ENCODE measurements around the gene EFEMP1.

Gene EFEMP1

GRCh38 chr2:55860832-55861231 lies 62.8 kb downstream of the EFEMP1 start:
- no peak for TF ChIP-seq CTCF (IDR thresholded peaks at IDR 0.05; ENCODE audit: insufficient read depth, low read length, missing control alignments)

GRCh38 chr2:55859875-55860274 lies 63.7 kb downstream of the EFEMP1 start:
- DNase-seq (ENCODE audit: low read depth, low spot score), result no peak
- CTCF ChIA-PET, result interaction anchor here (1.1 to 1.3 kb wide), 2 partner anchors 12 to 88 kb away, joined by 3 to 4 read pairs; no protein-coding TSS in a partner anchor
- no peak overlapping the region for H3K4me3 ChIP-seq (ENCODE audit: low read depth, low read length)
- POLR2A ChIA-PET, result no interaction called here
- no peak for TF ChIP-seq CTCF (IDR thresholded peaks at IDR 0.05; ENCODE audit: insufficient read depth, low read length, missing control alignments)

More at GRCh38 chr2:55860832-55861231, 62.8 kb downstream of the EFEMP1 start:
- ChIA-PET CTCF (interaction anchor here (0.9 to 1.1 kb wide), 3 partner anchors 34 to 89 kb away, joined by 3 to 4 read pairs (median 3); no protein-coding TSS in a partner anchor), POLR2A (no interaction called here)
- no peak for DNase-seq (ENCODE audit: low read depth, low spot score)
- H3K4me3 ChIP-seq (ENCODE audit: low read depth, low read length), result no peak overlapping the region

DNA sequence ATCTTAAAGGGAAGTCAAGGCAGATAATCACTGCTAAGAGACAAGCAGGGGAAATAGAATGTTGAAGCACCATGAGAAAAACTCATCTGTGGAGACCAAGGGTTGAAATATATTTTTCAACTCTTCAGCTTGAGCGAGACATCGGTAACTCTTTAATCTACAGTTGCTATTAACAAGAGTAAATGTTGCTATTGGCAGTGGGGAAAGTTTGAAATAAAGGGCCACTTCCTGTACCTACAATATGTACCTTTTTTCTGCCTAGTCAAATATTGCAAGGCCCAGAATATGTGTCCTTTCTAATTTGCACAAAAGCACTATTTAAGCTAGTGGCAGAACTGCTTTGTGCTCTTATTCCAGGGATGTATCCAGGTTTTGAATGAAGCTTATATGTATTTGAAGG lies 65.8 kb downstream of the EFEMP1 start:
- DNase-seq (ENCODE audit: low read depth, low spot score), result no peak
- H3K4me3 ChIP-seq (ENCODE audit: low read depth, low read length), result no peak overlapping the region
- no peak for TF ChIP-seq CTCF (IDR thresholded peaks at IDR 0.05; ENCODE audit: insufficient read depth, low read length, missing control alignments)
- CTCF ChIA-PET, result interaction anchor here (0.9 to 1.8 kb wide), 3 partner anchors 9 to 140 kb away, joined by 4 read pairs; no protein-coding TSS in a partner anchor
- POLR2A ChIA-PET, result no interaction called here

DNA sequence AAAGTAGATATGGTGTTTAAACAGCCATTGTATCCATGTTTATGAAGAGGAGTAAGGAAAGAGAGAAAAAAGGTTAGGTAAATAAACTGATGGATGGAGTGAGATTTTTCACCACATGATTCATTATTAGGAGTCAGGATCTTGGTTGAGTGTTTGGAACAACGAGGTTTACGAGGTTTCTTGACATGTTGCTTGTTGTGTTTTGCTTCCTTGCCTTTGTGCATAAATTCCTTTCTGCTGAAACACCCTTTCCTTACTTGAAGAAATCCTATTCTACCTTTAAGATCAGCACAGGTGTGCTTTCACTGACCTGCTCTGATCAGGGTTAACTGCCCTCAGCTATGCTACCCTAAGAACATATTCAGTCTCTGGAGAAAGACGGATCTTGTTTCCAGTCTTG lies 66.6 kb downstream of the EFEMP1 start:
- CTCF ChIA-PET, result interaction anchor here (1.8 kb wide), 1 partner anchor 139 kb away, joined by 4 read pairs; no protein-coding TSS in a partner anchor
- no peak for DNase-seq (ENCODE audit: low read depth, low spot score)
- no peak for TF ChIP-seq CTCF (IDR thresholded peaks at IDR 0.05; ENCODE audit: insufficient read depth, low read length, missing control alignments)
- H3K4me3 ChIP-seq (ENCODE audit: low read depth, low read length), result no peak overlapping the region
- POLR2A ChIA-PET, result no interaction called here

GRCh38 chr2:55848096-55848495 lies 75.5 kb downstream of the EFEMP1 start:
- TF ChIP-seq CTCF (IDR thresholded peaks at IDR 0.05; ENCODE audit: insufficient read depth, low read length, missing control alignments), result no peak
- ChIA-PET POLR2A (interaction anchor here (0.7 kb wide), 1 partner anchor 865 kb away, joined by 4 read pairs; no protein-coding TSS in a partner anchor), CTCF (interaction anchor here (0.6 kb wide), 1 partner anchor 11 kb away, joined by 3 read pairs; no protein-coding TSS in a partner anchor)
- DNase-seq (ENCODE audit: low read depth, low spot score), result no peak
- H3K4me3 ChIP-seq (ENCODE audit: low read depth, low read length), result no peak overlapping the region

GRCh38 chr2:55846426-55846825 lies 77.2 kb downstream of the EFEMP1 start:
- ChIA-PET POLR2A (no interaction called here), CTCF (interaction anchor here (1.2 kb wide), 2 partner anchors 9 to 114 kb away, joined by 3 read pairs; no protein-coding TSS in a partner anchor)
- H3K4me3 ChIP-seq (ENCODE audit: low read depth, low read length), result no peak overlapping the region
- no peak for TF ChIP-seq CTCF (IDR thresholded peaks at IDR 0.05; ENCODE audit: insufficient read depth, low read length, missing control alignments)
- no peak for DNase-seq (ENCODE audit: low read depth, low spot score)

All from AG04449 (cell line).